ELR (cell line): Measurements from ENCODE around the gene SLC17A7.
A peak's percentile ranks its signal among the peaks of the same experiment; 100 is the strongest.

Experiments
- DNase-seq: peaks from one replicate; pipeline ENCODE4 v3.0.0-alpha.2; 2015; ENCODE audit warnings: low read depth

Gene SLC17A7

DNA sequence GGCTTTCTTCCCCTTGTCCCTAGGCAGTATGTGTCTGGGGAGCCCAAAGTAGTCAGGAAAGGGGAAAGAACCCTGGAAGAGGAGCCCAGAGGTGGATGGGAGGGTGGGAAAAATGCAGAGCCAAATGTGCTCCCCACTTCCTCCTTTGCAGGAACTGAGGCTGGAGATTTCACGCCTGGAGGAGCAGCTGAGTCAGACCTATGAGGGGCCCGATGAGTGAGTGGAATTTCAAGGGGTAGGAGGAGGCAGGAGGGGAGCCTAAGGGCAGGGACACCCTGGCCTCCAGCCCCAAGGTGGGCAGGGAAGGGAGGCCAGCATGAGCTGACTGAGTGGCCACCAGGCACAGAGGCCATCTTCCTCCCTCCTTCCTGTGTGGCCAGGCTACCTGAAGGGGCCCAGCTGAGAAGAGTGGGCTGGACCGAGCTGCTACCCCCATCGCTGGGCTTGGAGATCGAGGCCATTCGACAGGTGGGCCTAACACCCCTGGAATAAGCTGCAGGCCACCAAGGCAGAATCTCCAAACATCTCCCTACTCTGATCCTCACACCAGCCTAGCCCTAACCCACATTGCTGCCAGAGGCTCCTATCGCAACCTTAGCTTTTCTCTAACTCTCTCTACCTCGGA is 32.4 kb downstream of the SLC17A7 start:
- peak; percentile 43 for DNase-seq

DNA sequence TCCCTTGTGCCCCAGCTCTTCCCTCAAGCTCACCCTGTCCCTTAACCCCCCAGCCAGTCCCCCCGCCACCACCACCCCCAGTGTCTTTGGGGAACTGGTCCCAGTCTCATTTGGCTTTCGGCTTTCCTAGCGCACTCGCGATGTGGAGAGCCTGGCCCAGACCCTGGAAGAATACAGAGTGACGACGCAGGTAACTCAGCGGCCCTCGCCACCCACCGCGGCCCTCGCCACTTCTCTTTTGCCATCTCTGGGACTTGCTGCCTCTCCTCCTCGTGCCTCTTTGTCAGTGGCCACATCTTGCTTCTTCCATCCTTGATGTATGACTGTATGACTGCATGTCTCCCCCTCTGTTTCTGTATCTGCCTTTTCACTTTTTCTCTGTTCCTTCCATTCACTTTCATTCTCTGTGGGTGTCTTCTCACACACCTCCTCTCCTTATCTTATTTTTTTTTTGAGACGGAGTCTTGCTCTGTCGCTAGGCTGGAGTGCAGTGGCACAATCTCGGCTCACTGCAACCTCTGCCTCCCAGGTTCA is 33.8 kb downstream of the SLC17A7 start:
- DNase-seq: no peak

DNA sequence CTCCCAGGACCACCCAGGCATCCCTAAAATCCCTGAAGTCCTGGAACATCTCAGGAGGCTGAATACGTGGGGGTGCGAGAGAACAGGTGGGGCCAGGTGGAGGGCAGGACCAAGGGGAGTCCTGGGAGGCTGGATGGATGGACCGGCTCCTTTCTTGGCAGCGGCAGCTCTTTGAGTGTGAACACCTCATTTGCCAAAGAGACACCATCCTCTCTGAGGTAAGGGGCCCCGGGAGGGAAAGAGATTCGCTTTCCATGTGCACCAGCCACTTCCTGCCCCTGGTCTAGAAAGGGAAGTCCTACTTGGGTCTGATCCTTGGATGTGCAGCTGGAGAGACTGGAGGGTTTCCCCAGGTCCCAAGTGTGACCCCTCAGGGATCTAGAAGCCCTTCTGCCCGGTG is 34.2 kb downstream of the SLC17A7 start:
- no peak for DNase-seq

DNA sequence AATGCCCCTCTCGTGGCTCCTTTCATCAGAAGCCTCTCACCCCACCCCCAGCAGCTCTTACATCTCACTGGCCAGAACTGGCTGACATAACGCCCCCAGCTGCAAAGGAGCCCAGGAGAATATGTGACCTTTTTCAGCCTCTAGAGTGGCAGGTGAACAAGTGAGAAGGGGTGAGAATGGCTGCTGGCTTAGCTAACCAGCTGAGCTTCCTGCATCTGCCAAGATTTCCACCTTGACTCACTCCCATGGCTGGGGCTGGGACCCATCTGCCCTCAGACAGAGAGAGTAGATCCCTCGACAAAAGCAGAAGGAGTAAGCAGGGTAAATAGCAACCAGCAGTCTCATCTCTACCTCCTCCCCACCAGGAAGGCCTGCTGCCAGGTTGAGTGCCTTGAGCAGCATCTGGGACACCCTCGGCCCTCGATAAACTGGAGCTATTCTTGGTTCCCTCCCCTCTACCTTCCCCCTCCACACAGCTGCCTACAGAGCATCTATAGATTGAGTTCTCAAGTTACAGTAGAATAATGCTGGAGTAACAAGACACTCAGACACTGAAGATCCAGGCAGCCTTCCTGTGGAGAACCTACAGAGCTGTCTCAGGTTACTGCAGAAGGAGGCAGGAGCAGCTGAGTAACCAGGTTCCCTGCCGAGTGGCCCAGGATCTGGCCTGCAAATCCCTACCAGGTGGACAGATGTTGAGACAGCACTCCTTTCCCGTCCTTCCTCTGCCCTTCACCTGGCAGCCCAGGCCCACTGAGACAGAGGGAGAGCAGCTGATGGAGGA is 37.7 kb downstream of the SLC17A7 start:
- no peak for DNase-seq

DNA sequence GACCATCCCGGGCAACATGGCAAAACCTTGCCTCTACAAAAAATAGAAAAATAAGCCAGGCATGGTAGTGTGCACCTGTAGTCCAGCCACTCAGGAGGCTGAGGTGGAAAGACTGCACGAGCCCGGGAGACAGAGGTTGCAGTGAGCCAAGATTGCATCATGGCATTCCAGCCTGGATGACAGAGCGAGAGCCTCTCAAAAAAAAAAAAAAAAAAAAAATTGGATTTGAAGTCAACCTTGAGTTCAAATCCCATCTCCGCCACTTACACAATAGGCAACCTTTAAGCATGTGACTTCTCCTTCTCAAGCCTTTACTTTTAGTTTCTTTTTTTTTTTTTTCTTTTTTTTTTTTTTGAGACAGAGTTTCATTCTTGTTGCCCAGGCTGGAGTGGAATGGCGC is 41.3 kb downstream of the SLC17A7 start:
- peak; percentile 20 for DNase-seq

DNA sequence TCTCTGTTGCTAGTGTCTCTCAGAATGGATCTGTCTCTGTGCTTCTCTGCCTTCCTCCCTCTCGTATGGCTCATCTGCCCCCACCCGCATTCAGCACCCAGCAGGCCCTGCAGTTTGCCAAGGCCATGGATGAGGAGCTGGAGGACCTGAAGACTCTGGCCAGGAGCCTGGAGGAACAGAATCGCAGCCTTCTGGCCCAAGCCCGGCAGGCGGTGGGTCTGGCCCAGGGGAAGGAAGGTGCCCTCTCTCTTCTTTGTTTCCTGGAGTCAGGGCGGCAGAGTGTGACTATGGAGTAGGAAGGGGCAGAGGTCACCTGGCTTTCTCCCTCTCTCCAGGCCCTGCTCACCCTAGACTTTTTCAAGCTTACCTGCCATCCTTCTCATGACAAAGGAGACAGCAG is 42.4 kb downstream of the SLC17A7 start:
- no peak for DNase-seq

DNA sequence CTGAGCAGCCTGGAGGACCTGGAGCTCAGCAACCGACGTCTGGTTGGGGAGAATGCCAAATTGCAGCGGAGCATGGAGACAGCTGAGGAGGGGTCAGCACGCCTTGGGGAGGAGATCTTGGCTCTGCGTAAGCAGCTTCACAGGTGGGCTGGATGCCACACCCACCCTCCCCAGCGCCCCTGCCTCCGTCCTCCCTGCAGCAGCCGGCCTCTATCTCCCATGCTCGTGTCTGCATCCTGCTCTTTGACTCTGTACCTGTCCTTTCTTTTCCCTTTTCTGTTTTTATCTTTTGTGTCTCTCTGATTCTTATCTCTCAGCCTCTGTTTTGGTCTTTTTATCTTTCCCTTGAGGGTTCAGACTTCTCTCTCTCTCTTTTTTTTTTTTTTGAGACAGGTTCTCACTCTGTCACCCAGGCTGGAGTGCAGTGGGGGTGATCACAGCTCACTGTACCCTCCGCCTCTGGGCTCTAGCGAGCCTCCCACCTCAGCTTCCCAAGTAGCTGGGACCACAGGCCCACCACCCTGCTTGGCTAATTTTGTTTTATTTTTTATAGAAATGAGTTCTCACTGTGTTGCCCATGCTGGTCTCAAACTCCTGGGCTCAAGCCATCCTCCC is 43.2 kb downstream of the SLC17A7 start:
- no peak for DNase-seq

DNA sequence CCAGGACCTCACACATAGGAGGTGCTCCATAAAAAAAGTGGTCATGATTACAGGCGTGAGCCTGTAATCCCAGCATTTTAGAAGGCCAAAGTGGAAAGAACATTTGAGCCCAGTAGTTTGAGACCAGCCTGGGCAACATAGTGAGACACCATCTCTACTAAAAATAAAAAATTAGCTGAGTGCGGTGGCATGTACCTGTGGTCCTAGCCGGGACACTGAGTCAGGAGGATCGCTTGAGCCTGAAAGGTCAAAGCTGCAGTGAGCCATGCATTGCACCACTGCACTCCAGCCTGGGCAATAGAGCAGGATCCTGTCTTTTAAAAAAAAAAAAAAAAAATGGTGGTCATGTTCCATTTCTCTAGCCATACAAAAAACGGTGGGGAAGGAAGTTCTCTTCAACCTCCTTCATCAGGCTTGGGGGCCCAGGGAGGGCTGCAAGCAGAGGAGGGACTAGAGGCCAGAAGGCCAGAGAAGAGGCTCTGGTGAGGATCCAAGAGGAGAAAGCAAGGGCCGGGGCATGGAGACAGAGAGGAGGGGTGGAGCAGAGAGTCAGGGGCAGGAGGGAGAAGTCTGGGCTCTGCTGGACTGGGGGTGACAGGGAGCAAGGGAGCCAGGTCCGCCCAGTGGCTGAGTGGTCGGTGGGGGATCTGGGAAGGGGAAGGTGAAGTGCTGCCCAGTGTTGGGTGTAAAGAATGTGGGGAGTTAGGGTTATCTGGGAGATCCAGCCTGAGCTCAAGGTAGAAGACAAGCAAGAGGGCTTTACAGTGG is 44.4 kb downstream of the SLC17A7 start:
- DNase-seq: no peak

DNA sequence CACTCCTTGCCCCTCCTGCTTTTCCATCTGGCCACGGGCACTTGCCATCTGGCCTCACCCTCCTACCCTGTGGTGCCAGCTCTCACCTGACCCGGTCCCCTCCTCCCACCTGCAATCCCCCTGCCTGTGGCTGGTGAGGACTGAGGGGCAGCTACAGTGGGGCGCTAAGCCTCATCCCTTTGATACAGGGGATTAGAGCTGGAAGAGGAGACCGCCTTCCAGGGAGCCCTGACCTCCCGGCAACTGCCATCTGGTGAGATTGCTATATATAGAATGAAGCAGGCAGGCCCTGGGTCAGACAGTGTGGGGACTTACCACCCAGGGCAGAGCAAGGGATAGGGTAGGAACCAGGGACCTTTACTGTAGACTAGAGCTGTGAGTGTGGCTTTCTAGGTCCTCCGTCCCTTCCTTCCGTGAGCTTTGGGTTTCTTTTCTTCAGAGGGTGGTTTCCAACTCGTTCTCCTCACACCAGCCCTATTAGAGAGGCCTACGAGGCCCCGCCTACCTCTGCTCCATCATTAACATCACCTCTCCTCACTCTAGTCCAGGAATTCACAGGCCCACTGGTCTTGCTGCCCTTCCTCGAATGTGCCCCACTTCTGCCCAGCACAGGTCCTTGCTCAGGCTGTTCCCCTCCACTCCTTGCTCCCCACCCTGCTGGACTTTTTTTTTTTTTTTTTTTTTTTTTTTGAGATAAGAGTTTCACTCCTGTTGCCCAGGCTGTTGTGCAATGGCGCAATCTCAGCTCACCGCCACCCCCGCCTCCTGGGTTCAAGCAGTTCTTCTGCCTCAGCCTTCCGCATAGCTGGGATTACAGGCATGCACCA is 45.5 kb downstream of the SLC17A7 start:
- no peak for DNase-seq

DNA sequence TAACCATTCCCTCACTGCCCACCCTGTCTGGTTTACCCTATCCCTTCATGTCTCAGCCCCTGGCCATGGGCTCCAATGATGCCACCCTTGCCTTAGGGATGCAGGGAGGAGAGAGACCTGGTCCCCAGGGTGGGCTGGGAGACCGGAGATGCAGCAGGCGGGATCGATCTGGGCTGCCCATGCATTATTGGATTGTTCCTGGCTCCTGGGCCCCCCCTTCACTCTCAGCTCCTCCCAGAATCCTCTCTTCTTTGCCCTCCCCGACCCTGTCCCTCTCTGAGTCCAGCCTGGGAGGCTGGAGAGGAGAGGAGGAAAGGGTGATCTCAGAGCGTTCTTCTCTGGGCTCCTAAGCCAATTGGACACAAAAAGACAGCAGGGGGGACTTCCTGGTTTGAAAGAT is 47.4 kb downstream of the SLC17A7 start:
- no peak for DNase-seq

DNA sequence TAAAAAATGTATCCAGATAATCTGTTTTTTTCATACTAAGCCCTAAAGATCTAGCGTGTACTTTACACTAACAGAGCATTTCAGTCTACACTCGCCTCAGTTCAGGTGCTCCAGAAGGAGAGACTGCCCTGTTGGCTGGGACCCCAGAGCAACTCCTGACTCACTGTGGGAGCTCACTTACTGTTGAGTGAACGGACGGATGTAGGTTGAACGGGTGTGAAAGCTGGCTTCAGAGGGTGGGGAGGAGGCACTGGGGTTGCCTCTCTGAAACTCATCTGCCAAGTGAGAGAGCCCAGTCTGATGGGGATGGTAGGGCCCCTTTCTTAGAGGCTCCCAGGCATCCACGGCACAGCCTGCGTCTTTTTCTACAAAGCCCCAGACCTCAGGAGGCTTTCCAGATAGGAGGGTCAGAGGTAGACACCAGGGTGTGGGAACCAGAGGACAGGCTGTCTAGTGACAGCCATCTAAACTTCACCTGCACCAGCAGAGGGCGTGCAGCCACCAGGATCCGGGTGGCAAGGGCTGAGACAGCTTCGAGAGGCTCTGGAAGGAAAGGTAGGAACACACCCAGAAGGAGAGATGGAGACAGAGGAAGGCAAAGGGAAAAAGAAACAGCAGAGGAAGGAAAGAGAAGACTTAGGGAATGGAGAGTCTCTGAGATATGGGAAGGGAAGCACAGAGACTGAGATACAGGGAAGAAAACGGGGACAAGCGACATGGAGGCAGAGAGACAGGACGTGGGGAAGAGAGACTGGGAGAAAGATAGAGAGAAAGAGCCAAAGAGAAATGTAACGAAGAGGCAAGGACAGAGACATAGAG is 49.5 kb downstream of the SLC17A7 start:
- DNase-seq: peak; percentile 75

DNA sequence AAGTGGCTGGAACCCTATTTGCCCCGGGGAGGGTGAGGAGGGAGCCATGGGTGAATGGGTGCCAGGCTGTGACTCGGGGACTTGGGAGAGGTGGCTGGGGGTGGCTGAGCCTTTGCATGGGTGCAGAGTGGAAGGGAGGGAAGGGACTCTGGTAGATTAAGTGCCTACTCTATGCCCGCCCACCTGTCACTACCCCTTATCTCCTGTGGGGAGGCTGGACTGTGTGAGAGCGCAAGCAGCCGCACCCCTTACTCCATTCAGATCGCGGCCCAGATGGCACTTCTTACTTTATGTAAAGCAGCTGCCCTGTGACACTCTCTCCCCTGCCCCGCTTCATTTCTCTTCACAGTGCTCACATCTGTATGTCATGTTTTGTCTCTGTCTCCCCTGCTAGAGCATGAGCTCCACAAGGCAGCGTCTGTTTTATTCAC is 50.4 kb downstream of the SLC17A7 start:
- DNase-seq: no peak

DNA sequence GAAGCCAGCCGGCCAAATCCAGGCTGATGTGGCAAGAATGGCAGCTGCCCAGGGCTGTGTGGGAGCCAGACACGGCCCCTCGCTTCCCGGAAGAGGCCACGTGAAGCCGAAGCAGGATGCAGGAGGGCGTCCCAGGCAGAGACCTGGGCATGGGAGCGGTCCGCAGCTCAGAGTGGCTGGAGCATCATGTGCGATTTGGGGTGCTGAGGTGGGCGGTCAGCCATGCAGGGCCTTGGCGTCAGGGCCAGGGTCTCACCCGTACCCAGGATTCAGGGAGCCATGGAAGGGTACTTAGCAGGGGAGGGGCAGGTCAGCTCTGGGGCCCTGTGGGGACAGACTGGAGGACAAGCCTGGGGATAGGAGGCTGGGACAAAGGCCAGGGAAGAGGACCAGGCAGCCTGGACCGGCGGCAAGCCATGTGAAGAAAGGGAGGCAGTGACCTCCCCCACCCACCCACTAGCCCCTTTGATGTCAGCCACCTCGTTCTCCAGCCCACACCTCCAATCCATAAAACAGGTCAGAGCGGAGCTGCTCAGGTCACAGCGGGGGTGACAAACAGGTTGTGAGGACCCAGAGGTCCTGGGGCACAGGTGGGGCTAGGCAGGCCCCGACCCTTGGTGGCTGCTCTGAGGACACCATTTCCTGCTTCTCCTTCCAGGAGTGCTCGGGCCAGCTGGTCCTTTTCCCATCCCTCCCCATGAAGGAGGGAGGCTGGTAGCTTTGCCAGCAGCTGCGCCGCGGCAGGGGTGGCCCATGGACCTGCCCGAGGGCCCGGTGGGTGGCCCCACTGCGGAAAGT is 51.0 kb downstream of the SLC17A7 start:
- no peak for DNase-seq

DNA sequence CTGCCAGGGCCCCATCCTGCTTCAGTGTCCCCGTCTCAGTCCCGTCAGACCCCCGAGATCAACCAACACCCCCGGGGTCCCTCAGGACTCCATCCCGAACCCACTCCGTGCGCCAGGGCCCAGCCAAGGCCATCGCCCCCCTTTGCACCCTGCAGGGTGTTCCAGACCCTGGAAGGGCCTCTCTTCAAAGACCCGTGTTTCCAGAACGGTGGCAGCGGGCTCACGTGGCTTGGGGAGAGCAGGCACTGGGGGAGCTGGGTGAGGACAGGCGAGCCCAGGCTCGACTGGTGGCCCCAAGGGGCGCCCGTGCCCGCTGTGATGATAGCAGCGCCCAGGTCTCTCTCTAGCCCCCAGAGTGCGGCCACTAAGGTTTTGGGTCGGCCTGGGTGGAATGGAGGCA is 51.9 kb downstream of the SLC17A7 start:
- DNase-seq: no peak

DNA sequence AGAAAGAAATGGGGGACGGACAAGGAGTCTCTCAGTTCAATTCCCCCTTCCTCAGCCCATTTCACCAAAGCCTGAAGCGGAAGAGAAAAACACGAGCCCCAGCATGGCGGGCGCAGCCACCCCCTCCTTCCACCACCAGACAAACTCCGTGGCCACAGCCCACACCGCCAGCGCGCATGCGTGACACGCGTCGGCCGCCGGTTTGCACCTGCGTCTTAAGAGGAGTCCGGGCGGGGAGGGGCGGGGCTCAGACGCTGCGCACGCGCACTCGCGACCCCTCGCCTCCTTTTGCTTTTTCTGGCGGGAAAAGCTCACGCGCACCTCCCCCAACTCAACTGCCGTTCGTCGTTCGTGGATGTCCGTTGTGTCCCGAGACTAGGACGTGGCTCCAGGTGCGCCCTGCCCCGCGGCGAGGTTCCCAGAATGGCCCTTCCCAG is 53.4 kb downstream of the SLC17A7 start, which contains the start of gene KASH5:
Gene KASH5 (plus strand): TSS at position 314 of the 437 bp plus-strand sequence. CDS start 2,635 bp downstream, outside the sequence.
- DNase-seq: no peak

DNA sequence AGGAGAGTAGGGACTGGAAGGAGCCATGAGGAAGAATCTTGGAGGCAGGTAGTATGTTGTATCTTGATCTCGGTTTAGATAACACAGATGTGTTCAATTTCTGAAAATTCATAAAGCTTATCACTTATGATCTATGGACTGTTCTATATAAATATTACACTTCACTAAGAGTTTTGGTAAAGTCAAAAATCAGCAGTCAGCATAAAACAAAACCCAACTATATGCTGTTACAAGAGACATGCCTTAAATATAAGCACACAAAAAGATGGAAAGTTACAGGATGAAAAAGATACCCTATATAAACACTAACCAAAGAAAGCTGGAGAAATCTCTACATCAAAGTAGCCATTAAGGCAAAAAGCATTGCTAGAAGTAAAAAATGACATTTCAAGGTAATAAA is 57.7 kb downstream of the SLC17A7 start:
- DNase-seq: no peak

DNA sequence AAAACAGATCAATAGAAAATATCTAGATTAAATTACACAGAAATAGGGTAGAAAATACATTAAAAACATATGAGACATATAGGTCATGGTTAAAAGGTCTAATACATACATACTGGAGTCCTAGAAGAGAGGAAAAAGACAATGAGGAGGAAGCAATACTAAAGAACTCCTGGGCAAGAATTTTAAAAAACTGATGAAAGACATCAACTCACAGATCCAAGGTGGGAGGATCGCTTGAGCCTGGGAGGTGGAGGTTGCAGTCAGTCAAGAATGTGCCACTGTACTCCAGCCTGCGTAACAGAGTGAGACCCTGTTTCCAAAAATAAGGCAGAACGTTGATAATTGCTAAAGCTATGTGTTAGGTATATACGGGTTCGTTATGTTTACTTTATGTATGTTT is 58.7 kb downstream of the SLC17A7 start:
- no peak for DNase-seq

DNA sequence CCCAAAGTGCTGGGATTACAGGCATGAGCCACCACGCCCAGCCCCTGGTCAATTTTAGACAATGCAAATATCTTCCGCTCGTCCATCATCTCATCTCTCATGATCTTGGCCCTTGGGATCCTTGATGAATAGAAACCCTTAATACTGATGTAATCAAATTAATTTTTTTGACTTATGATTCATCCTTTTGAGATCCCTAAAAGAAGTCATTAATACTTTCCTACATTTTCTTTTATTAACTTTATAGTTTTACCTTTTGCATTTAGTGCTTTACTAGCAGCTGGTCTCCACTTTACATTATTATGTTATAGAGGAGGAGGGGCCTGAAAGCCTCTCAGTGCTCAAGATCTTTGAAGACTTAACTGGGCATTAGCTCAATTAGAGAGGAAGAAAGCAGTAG is 60.9 kb downstream of the SLC17A7 start:
- DNase-seq: no peak
